ENCODE results near the gene POLR1A. TPM values are rescaled to one million over a fixed set of nuclear protein-coding genes. Genes with fewer than 3 reads are reported as not detected.

POLR1A gene
- total RNA-seq, 4 donors from 2014 or later: 17.5 to 56.3 (median 24.6) TPM

- ATAC-seq (ENCODE audit: low FRiP score): no peak
- no peak for DNase-seq (ENCODE audit: low spot score)
- TF ChIP-seq CTCF (IDR thresholded peaks at IDR 0.05): no peak
Measured at GRCh38 chr2:86123328-86123925, 17.7 kb upstream of the POLR1A start.

- ATAC-seq (ENCODE audit: low FRiP score): no peak
- DNase-seq (ENCODE audit: low spot score): no peak
- no peak for TF ChIP-seq CTCF (IDR thresholded peaks at IDR 0.05)
Measured at GRCh38 chr2:86118130-86118529, 12.4 kb upstream of the POLR1A start.

GRCh38 chr2:86107031-86107430 is 1.3 kb upstream of the POLR1A start:
- no peak for TF ChIP-seq CTCF (IDR thresholded peaks at IDR 0.05)
- no peak for ATAC-seq (ENCODE audit: low FRiP score)
- no peak for DNase-seq (ENCODE audit: low spot score)

GRCh38 chr2:86105969-86106945 is 571 bp upstream of the POLR1A start, which contains the start of gene PTCD3:
TSS of gene PTCD3 (plus strand) at chr2:86106235. CDS start at chr2:86106248, 13 bp downstream.
- DNase-seq (ENCODE audit: low spot score): peak; percentile 85
- TF ChIP-seq CTCF (IDR thresholded peaks at IDR 0.05): no peak
- peak; percentile 95 for ATAC-seq (ENCODE audit: low FRiP score)

GRCh38 chr2:86102157-86102556 is 3.5 kb downstream of the POLR1A start:
- DNase-seq (ENCODE audit: low spot score) (no peak), ATAC-seq (ENCODE audit: low FRiP score) (no peak)
- no peak for TF ChIP-seq CTCF (IDR thresholded peaks at IDR 0.05)

- DNase-seq (ENCODE audit: low spot score) (no peak), ATAC-seq (ENCODE audit: low FRiP score) (no peak)
- TF ChIP-seq CTCF (IDR thresholded peaks at IDR 0.05): no peak
Measured at GRCh38 chr2:86097913-86098312, 7.8 kb downstream of the POLR1A start.

Data from omental fat pad (tissue), 4 donors.